ENCODE measurements around the gene POLRMT. TPM values are rescaled to one million over a fixed set of nuclear protein-coding genes. Genes with fewer than 3 reads are reported as not detected.
"Not testable (repeated sequence)": the region's sequence is repeated elsewhere in the genome, so short reads cannot be mapped to it uniquely, and the experiment has no call there.

Gene POLRMT
- total RNA-seq, 1 experiment from 2014 or later: 104 TPM

DNA sequence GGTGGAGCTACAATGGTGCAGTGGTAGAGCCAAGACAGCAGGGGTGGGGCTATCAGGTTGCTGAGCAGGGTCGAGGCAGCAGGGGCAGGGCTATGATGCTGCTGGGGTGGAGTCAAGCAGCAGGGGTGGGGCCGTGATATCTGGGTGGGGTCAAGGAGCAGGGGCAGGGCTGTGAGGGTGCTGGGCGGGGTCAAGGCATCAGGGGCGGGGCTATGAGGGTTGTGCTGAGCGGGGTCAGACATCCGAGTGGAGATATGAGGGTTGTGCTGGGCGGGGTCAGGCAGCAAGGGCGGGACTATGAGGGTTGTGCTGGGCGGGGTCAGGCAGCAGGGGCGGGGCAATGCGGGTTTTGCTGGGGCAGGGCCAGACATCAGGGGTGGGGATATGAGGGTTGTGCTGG lies 29.0 kb downstream of the POLRMT start:
- no peak overlapping the region for H3K4me3 Mint-ChIP-seq
- no peak overlapping the region for H3K27ac Mint-ChIP-seq

DNA sequence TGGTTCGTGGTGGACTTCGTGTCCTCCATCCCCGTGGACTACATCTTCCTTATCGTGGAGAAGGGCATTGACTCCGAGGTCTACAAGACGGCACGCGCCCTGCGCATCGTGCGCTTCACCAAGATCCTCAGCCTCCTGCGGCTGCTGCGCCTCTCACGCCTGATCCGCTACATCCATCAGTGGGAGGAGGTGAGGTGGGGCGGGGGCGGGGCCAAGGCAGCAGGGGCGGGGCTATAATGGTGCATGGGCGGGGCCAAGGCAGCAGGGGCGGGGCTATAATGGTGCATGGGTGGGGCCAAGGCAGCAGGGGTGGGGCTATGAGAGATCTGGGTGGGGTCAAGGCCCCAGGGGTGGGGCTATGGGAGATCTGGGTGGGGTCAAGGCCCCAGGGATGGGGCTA lies 29.6 kb downstream of the POLRMT start:
- not testable (repeated sequence) for H4K91ac ChIP-seq (ENCODE audit: insufficient read length, low read depth, low read length); H3K36me3 Mint-ChIP-seq (ENCODE audit: insufficient read depth in 1 of 3, low read depth in 3 of 3); H3K18ac ChIP-seq (ENCODE audit: insufficient read length, low read depth, low read length); H3K56ac ChIP-seq (ENCODE audit: insufficient read length, low read depth, low read length); H2BK15ac ChIP-seq (ENCODE audit: low read depth, low read length); H3K9ac ChIP-seq (ENCODE audit: extremely low read depth, insufficient read length, low read length); H3K9me3 ChIP-seq (ENCODE audit: control insufficient read depth, low read depth, low read length); H3T11ph ChIP-seq (ENCODE audit: low read length); H4K8ac ChIP-seq (replicated peaks; ENCODE audit: insufficient read length, low read depth, low read length); H2AFZ ChIP-seq (ENCODE audit: low read length); H2BK5ac ChIP-seq (ENCODE audit: insufficient read length, low read length); H3K4me1 ChIP-seq (ENCODE audit: insufficient read depth, low read length); H3K27ac Mint-ChIP-seq; H4K20me1 ChIP-seq (ENCODE audit: control insufficient read depth, insufficient read depth, insufficient read length); H3K79me1 ChIP-seq (ENCODE audit: insufficient read depth, low read depth, low read length, poor library complexity, severe bottlenecking); H3K79me2 ChIP-seq (ENCODE audit: insufficient read depth, low read length); H3K27me3 ChIP-seq (ENCODE audit: insufficient read depth, low read length); H3K4me1 Mint-ChIP-seq; H3K14ac ChIP-seq (ENCODE audit: insufficient read depth, low read length); H3K4me3 Mint-ChIP-seq; H4K5ac ChIP-seq (ENCODE audit: insufficient read length, low read depth, low read length); H2BK12ac ChIP-seq (ENCODE audit: insufficient read length, low read depth, low read length); H2BK20ac ChIP-seq (ENCODE audit: low read depth, low read length, poor library complexity, severe bottlenecking); H3K27ac ChIP-seq (ENCODE audit: insufficient read length, low read depth, low read length); H3K4me2 ChIP-seq (ENCODE audit: insufficient read depth, insufficient read length, low read length); H3K23ac ChIP-seq (ENCODE audit: insufficient read length, low read depth, low read length); DNase-seq; H3K4ac ChIP-seq (ENCODE audit: low read depth, low read length); H3K23me2 ChIP-seq (ENCODE audit: insufficient read length, low read depth, low read length, poor library complexity, severe bottlenecking); H2AK5ac ChIP-seq (ENCODE audit: insufficient read length, low read length); H2BK120ac ChIP-seq (ENCODE audit: low read depth, low read length, poor library complexity, severe bottlenecking)
- WGBS (ENCODE audit: extremely low coverage, insufficient read length, low lambda C conversion rate): no CpG with 5 or more reads among the region's 20 CpGs
- Mint-ChIP-seq H3K27me3 (ENCODE audit: low read depth) (peaks cover 12% of the 10 kb centered on the region), H3K9me3 (peaks cover 29 to 37% of the 10 kb centered on the region in 2 experiments)

More for the DNA sequence above, 29.0 kb downstream of the POLRMT start:
- Histone ChIP-seq H3K27ac (ENCODE audit: insufficient read length, low read depth, low read length) (no peak overlapping the region), H2BK120ac (ENCODE audit: low read depth, low read length, poor library complexity, severe bottlenecking) (no peak overlapping the region), H4K91ac (ENCODE audit: insufficient read length, low read depth, low read length) (no peak overlapping the region), H2BK15ac (ENCODE audit: low read depth, low read length) (no peak overlapping the region), H2BK20ac (ENCODE audit: low read depth, low read length, poor library complexity, severe bottlenecking) (no peak overlapping the region), H3K23ac (ENCODE audit: insufficient read length, low read depth, low read length) (no peak overlapping the region), H3K18ac (ENCODE audit: insufficient read length, low read depth, low read length) (no peak overlapping the region), H3K79me1 (ENCODE audit: insufficient read depth, low read depth, low read length, poor library complexity, severe bottlenecking) (no peaks in the 10 kb centered on the region), H3K56ac (ENCODE audit: insufficient read length, low read depth, low read length) (no peak overlapping the region), H3K4me2 (ENCODE audit: insufficient read depth, insufficient read length, low read length) (no peak overlapping the region), H4K5ac (ENCODE audit: insufficient read length, low read depth, low read length) (no peak overlapping the region), H3K23me2 (ENCODE audit: insufficient read length, low read depth, low read length, poor library complexity, severe bottlenecking) (no peaks in the 10 kb centered on the region), H2AFZ (ENCODE audit: low read length) (no peak overlapping the region), H2BK5ac (ENCODE audit: insufficient read length, low read length) (no peak overlapping the region), H2AK5ac (ENCODE audit: insufficient read length, low read length) (no peak overlapping the region), H3K4me1 (ENCODE audit: insufficient read depth, low read length) (no peaks in the 10 kb centered on the region), H3K14ac (ENCODE audit: insufficient read depth, low read length) (no peak overlapping the region), H3K9me3 (ENCODE audit: control insufficient read depth, low read depth, low read length) (peaks cover 5% of the 10 kb centered on the region), H2BK12ac (ENCODE audit: insufficient read length, low read depth, low read length) (no peak overlapping the region), H3K27me3 (ENCODE audit: insufficient read depth, low read length) (no peaks in the 10 kb centered on the region), H4K8ac (replicated peaks; ENCODE audit: insufficient read length, low read depth, low read length) (no peak overlapping the region), H3K79me2 (ENCODE audit: insufficient read depth, low read length) (no peaks in the 10 kb centered on the region), H4K20me1 (ENCODE audit: control insufficient read depth, insufficient read depth, insufficient read length) (no peaks in the 10 kb centered on the region), H3T11ph (ENCODE audit: low read length) (no peak overlapping the region), H3K4ac (ENCODE audit: low read depth, low read length) (no peak overlapping the region), H3K9ac (ENCODE audit: extremely low read depth, insufficient read length, low read length) (no peak overlapping the region)
- Mint-ChIP-seq H3K4me1 (no peaks in the 10 kb centered on the region), H3K36me3 (ENCODE audit: insufficient read depth in 1 of 3, low read depth in 3 of 3) (peaks cover 0 to 2% (median 0%) of the 10 kb centered on the region in 3 experiments; a peak in 1 of 7 replicates), H3K27me3 (ENCODE audit: low read depth) (peaks cover 12% of the 10 kb centered on the region), H3K9me3 (peaks cover 29 to 37% of the 10 kb centered on the region in 2 experiments)
- no peak for TF ChIP-seq CTCF (conservative IDR thresholded peaks at IDR 0.05)
- peak; percentile 31 for DNase-seq
- no CpG with 5 or more reads among the region's 11 CpGs for WGBS (ENCODE audit: extremely low coverage, insufficient read length, low lambda C conversion rate)
